ENCODE measurements around the gene P2RY2.

GRCh38 chr11:73178681-73179080, 39.4 kb upstream of the P2RY2 start:
- TF ChIP-seq CTCF (IDR thresholded peaks at IDR 0.05): no peak
- TF ChIP-seq POLR2A (IDR thresholded peaks at IDR 0.05): no peak
- no peak for TF ChIP-seq EP300 (IDR thresholded peaks at IDR 0.05)

Measured in tibial nerve (tissue), 4 donors.